ENCODE measurements around the gene CREB3L2.

Gene CREB3L2

DNA sequence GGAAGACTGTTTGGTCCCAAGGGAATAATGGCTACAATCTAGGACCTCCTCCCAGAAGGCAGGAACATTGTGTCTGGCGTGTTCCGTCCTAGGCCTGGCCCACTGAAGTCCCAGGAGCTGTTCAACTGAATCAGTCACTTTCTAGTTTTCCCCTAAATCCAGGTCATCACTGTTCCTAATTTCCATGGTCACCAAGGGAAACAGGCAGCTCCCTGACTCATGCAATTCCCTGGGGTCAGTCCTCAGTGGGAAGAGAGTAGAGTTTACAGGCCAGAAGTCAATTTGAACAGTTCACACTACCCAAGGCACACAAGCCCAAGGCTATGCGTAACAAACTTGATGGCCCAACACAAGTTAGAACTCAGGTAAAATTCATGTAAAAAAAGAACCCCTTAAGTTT lies 44.0 kb downstream of the CREB3L2 start:
- H3K36me3 ChIP-seq (ENCODE audit: control insufficient read depth in 1 of 2, insufficient read depth in 2 of 2, low read length in 2 of 2), result no peaks in the 10 kb centered on the region
- no peak overlapping the region for H3K4me3 ChIP-seq (ENCODE audit: low read depth in 1 of 2, low read length in 2 of 2)
- peaks cover 18 to 31% of the 10 kb centered on the region in 2 donors for H3K4me1 ChIP-seq (ENCODE audit: control insufficient read depth in 1 of 2, insufficient read depth in 2 of 2, low read length in 2 of 2)
- no peaks in the 10 kb centered on the region for H3K9me3 ChIP-seq (ENCODE audit: control insufficient read depth in 1 of 2, low read length in 2 of 2)
- H3K27me3 ChIP-seq (ENCODE audit: low read depth, low read length), result no peaks in the 10 kb centered on the region
- peak overlapping the region; percentile 26 for H3K27ac ChIP-seq (ENCODE audit: low read length)

DNA sequence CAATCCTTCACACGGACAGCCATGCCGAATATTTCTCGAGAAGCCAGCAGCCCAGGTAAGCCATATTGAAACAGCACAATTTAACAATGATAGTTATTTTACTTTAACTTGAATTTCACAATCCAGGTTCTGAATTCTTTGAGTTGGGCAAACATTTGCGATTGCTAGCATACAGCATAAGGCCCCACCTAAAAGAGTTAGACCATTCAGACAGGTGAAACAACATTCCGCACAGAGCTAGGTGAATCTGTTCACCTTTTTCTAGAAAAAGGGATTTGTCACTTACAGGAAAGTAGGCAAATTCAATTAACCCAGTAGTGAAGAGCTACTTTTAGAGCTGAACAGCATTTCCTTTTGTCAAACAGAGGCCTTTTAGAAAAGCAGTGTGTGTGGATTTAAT lies 45.3 kb downstream of the CREB3L2 start:
- Histone ChIP-seq H3K4me3 (ENCODE audit: low read depth in 1 of 2, low read length in 2 of 2) (no peak overlapping the region), H3K9me3 (ENCODE audit: control insufficient read depth in 1 of 2, low read length in 2 of 2) (no peaks in the 10 kb centered on the region), H3K36me3 (ENCODE audit: control insufficient read depth in 1 of 2, insufficient read depth in 2 of 2, low read length in 2 of 2) (no peaks in the 10 kb centered on the region), H3K27ac (ENCODE audit: low read length) (peak overlapping the region; percentile 80), H3K4me1 (ENCODE audit: control insufficient read depth in 1 of 2, insufficient read depth in 2 of 2, low read length in 2 of 2) (peaks cover 23 to 39% of the 10 kb centered on the region in 2 donors), H3K27me3 (ENCODE audit: low read depth, low read length) (no peaks in the 10 kb centered on the region)

DNA sequence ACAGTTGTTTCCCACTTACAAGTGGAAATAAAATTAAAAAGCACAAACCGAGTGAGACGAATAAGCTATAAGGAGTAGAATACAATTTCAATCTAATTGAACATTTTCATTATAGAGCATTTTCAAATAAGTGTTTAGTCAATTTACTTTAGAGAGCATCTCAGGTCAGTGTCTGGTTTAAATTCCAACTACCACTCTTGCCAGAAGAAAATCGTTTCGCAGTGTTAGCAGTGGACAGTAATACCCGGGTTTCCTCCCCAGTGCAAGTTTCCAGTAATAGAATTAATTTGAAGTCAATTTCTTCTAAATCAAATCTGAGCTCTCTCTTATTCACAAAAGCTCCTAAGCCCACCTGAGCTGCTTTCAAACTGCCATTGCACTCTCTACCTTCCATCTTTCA lies 45.7 kb downstream of the CREB3L2 start:
- Histone ChIP-seq H3K27ac (ENCODE audit: low read length) (peak overlapping the region; percentile 80), H3K9me3 (ENCODE audit: control insufficient read depth in 1 of 2, low read length in 2 of 2) (no peaks in the 10 kb centered on the region), H3K4me3 (ENCODE audit: low read depth in 1 of 2, low read length in 2 of 2) (no peak overlapping the region), H3K27me3 (ENCODE audit: low read depth, low read length) (no peaks in the 10 kb centered on the region), H3K4me1 (ENCODE audit: control insufficient read depth in 1 of 2, insufficient read depth in 2 of 2, low read length in 2 of 2) (peaks cover 23 to 39% of the 10 kb centered on the region in 2 donors), H3K36me3 (ENCODE audit: control insufficient read depth in 1 of 2, insufficient read depth in 2 of 2, low read length in 2 of 2) (no peaks in the 10 kb centered on the region)

DNA sequence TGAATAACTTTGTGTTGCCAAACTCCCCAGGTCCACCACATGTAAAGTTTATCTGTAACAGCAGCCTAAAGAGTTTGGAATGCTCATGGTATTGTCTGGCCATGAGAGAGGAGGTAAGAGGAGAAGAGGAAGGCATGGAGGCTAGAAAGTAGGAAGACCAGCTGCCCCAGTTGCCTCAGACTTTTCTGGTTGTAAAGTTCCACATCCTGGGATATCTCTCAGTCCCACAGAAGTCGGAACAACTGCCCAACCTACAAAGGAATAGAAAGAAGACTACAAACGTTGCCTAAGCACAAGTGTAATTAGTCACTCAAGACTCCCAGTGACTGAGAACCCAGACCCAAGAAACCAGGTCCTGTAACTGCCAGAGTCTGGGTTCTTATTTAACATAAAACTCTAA lies 47.3 kb downstream of the CREB3L2 start:
- H3K27me3 ChIP-seq (ENCODE audit: low read depth, low read length), result no peaks in the 10 kb centered on the region
- H3K4me3 ChIP-seq (ENCODE audit: low read depth in 1 of 2, low read length in 2 of 2), result no peak overlapping the region
- no peaks in the 10 kb centered on the region for H3K36me3 ChIP-seq (ENCODE audit: control insufficient read depth in 1 of 2, insufficient read depth in 2 of 2, low read length in 2 of 2)
- H3K4me1 ChIP-seq (ENCODE audit: control insufficient read depth in 1 of 2, insufficient read depth in 2 of 2, low read length in 2 of 2), result peaks cover 29 to 39% of the 10 kb centered on the region in 2 donors
- H3K27ac ChIP-seq (ENCODE audit: low read length), result peak overlapping the region; percentile 80
- H3K9me3 ChIP-seq (ENCODE audit: control insufficient read depth in 1 of 2, low read length in 2 of 2), result no peaks in the 10 kb centered on the region

DNA sequence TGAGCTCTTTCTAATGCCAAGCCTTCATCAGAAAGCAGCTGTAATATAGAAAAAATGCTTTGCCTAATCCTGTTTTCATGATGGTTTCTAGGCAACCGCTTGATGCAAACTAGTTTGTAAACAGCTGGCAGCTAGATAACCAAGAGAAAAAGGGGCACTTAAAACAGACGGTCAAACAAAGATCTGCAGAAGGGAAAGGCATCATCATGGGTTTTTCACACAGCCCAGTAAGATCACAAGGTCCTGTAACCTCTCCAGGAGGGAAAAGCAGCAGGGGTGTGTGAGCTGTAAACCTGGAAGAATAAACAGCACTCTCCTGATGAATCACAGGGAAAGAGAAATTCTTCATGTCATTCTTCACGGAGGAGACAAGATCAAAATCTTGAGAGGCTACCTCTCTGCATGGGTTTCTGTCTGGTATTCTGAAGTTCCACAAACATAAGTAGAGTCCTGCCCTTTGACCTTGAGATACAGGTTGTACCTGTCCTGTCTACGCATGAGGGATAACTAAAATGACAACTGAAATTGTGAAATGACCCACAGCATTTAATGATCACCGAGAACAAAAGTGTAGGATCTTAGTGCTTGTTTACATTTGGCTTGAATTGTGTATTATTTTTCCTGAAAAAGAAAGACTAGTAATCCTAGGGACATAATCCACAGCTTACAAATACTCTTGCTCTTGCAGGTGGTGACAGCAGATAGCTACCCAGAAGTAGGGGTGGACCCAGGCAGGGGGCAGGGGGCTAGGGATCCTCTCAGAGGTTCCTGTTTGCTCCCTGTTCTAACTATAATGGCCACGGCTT lies 48.0 kb downstream of the CREB3L2 start:
- Histone ChIP-seq H3K36me3 (ENCODE audit: control insufficient read depth in 1 of 2, insufficient read depth in 2 of 2, low read length in 2 of 2) (no peaks in the 10 kb centered on the region), H3K4me1 (ENCODE audit: control insufficient read depth in 1 of 2, insufficient read depth in 2 of 2, low read length in 2 of 2) (peaks cover 29 to 39% of the 10 kb centered on the region in 2 donors), H3K27ac (ENCODE audit: low read length) (peak overlapping the region; percentile 80), H3K27me3 (ENCODE audit: low read depth, low read length) (no peaks in the 10 kb centered on the region), H3K9me3 (ENCODE audit: control insufficient read depth in 1 of 2, low read length in 2 of 2) (no peaks in the 10 kb centered on the region), H3K4me3 (ENCODE audit: low read depth in 1 of 2, low read length in 2 of 2) (peak overlapping the region in 1 of 2 donors; percentile 0)

DNA sequence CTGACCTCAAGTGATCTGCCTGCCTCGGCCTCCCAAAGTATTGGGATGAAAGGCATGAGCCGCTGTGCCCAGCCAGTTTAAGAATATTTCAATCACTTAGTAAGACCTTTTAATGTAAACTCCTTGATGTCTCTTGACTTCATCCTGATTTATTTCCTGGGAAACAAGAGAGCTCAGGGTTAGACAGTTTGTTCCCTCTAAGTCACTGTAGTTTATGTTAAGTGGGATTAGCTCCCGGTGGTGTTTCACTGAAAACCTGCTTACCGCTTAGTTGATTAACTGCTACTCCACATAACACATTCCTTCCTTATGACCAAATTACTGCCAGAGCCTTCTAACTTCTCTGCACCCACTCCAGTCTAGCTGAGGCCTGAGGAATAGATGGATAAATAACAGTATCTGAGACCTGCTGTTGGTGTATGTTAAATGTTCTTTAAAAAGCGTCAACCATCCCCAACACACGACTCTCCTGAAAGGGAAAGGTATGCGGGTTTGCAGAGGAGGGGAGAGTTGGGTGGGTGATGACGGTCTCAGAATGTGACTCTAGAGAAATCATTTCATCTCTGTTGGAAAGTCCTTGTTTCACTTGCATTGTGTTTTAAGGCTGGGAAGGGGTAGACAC lies 48.7 kb downstream of the CREB3L2 start:
- Histone ChIP-seq H3K9me3 (ENCODE audit: control insufficient read depth in 1 of 2, low read length in 2 of 2) (no peaks in the 10 kb centered on the region), H3K27me3 (ENCODE audit: low read depth, low read length) (no peaks in the 10 kb centered on the region), H3K4me1 (ENCODE audit: control insufficient read depth in 1 of 2, insufficient read depth in 2 of 2, low read length in 2 of 2) (peaks cover 31 to 43% of the 10 kb centered on the region in 2 donors), H3K36me3 (ENCODE audit: control insufficient read depth in 1 of 2, insufficient read depth in 2 of 2, low read length in 2 of 2) (no peaks in the 10 kb centered on the region), H3K4me3 (ENCODE audit: low read depth in 1 of 2, low read length in 2 of 2) (no peak overlapping the region), H3K27ac (ENCODE audit: low read length) (peak overlapping the region; percentile 80)

DNA sequence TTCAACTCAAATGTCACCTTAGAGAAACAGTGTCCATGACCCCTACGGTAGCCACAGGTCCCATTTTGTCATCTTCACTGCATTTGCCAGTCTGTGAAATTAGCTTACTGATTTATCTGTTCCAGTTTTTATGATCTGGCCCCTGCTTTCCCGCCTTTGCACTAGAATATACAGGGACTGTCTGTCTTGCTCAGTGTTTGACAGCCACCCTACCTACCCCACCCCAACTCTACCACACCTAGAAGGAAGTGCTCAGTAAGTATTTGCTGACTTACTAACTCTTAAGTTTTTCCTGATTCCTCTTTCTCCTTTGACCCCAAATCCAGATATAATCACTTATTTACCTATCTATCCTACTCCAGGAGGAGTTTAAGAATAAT lies 49.5 kb downstream of the CREB3L2 start:
- Histone ChIP-seq H3K4me1 (ENCODE audit: control insufficient read depth in 1 of 2, insufficient read depth in 2 of 2, low read length in 2 of 2) (peaks cover 33 to 45% of the 10 kb centered on the region in 2 donors), H3K4me3 (ENCODE audit: low read depth in 1 of 2, low read length in 2 of 2) (no peak overlapping the region), H3K36me3 (ENCODE audit: control insufficient read depth in 1 of 2, insufficient read depth in 2 of 2, low read length in 2 of 2) (no peaks in the 10 kb centered on the region), H3K27ac (ENCODE audit: low read length) (peak overlapping the region; percentile 80), H3K27me3 (ENCODE audit: low read depth, low read length) (no peaks in the 10 kb centered on the region), H3K9me3 (ENCODE audit: control insufficient read depth in 1 of 2, low read length in 2 of 2) (no peaks in the 10 kb centered on the region)

DNA sequence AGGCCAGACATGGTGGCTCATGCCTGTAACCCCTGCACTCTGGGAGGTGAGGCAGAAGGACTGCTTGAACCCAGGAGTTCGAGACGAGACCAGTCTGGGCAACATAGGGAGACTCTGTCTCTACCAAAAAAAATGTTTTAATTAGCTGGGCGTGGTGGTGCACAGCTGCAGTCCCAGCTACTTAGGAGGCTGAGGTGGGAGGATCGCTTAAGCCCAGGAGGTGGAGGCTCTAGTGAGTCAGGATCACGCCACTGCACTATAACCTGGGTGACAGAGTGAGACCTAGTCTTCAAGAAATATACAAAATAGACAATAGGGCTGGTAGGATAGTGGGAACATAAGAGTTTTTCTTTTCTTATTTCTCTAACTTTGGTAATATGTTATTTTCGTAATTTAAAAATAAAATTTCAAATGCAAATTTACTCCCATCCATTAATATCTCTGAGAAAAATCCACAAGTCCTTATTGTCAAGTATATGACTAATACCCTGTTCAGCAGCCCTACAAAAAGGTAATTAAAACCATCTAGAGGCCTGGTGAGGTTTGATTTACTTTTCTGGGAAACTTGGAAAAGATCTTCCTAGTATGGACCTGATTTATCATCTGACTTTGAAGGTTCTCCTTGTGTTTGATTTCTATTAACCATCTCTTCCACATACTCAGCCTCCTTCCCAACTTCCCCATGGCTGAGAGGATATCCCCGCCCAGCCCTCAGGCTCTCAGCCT lies 50.0 kb downstream of the CREB3L2 start:
- Histone ChIP-seq H3K36me3 (ENCODE audit: control insufficient read depth in 1 of 2, insufficient read depth in 2 of 2, low read length in 2 of 2) (no peaks in the 10 kb centered on the region), H3K27ac (ENCODE audit: low read length) (peak overlapping the region; percentile 80), H3K4me3 (ENCODE audit: low read depth in 1 of 2, low read length in 2 of 2) (no peak overlapping the region), H3K9me3 (ENCODE audit: control insufficient read depth in 1 of 2, low read length in 2 of 2) (no peaks in the 10 kb centered on the region), H3K4me1 (ENCODE audit: control insufficient read depth in 1 of 2, insufficient read depth in 2 of 2, low read length in 2 of 2) (peaks cover 33 to 40% of the 10 kb centered on the region in 2 donors), H3K27me3 (ENCODE audit: low read depth, low read length) (no peaks in the 10 kb centered on the region)

DNA sequence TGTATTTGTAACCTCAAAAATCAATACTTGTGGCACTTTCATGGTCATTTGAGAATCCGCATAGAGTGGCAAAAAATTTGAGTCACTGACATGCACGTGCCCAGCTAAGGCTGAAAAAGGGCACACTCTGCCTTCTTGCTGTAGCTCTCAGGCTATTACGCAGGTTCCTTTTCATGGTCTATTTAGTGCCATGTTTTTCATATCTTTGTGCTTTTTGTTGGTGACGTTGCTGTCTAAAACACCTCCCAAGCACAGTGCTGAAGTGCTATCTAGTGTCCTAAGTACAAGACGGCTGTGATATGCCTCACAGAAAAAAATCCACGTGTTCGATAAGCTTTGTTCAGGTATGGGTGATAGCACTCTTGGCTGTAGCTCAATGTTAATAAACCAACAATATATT lies 50.9 kb downstream of the CREB3L2 start:
- H3K9me3 ChIP-seq (ENCODE audit: control insufficient read depth in 1 of 2, low read length in 2 of 2), result no peaks in the 10 kb centered on the region
- H3K27ac ChIP-seq (ENCODE audit: low read length), result no peak overlapping the region
- no peak overlapping the region for H3K4me3 ChIP-seq (ENCODE audit: low read depth in 1 of 2, low read length in 2 of 2)
- H3K4me1 ChIP-seq (ENCODE audit: control insufficient read depth in 1 of 2, insufficient read depth in 2 of 2, low read length in 2 of 2), result peaks cover 33 to 34% of the 10 kb centered on the region in 2 donors
- H3K36me3 ChIP-seq (ENCODE audit: control insufficient read depth in 1 of 2, insufficient read depth in 2 of 2, low read length in 2 of 2), result no peaks in the 10 kb centered on the region
- no peaks in the 10 kb centered on the region for H3K27me3 ChIP-seq (ENCODE audit: low read depth, low read length)

DNA sequence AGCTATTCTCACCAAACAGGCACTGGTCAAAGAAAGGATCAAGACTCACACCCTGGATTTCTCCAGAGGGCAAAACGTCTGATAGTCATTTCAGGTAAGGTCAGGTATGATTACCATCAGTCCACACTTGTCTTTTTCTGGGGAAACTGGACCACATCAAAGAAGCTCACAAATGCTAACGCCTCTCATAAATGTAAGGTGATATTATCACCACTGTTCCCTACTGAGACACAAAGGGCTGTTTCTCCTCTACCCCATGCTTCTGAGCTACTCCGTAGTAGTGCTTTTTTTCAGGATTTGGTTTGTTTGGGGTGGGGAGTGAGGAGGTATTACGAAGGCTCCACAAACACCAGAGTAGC lies 51.6 kb downstream of the CREB3L2 start:
- Histone ChIP-seq H3K4me1 (ENCODE audit: control insufficient read depth in 1 of 2, insufficient read depth in 2 of 2, low read length in 2 of 2) (peaks cover 33 to 34% of the 10 kb centered on the region in 2 donors), H3K4me3 (ENCODE audit: low read depth in 1 of 2, low read length in 2 of 2) (no peak overlapping the region), H3K36me3 (ENCODE audit: control insufficient read depth in 1 of 2, insufficient read depth in 2 of 2, low read length in 2 of 2) (no peaks in the 10 kb centered on the region), H3K27ac (ENCODE audit: low read length) (no peak overlapping the region), H3K27me3 (ENCODE audit: low read depth, low read length) (no peaks in the 10 kb centered on the region), H3K9me3 (ENCODE audit: control insufficient read depth in 1 of 2, low read length in 2 of 2) (no peaks in the 10 kb centered on the region)

DNA sequence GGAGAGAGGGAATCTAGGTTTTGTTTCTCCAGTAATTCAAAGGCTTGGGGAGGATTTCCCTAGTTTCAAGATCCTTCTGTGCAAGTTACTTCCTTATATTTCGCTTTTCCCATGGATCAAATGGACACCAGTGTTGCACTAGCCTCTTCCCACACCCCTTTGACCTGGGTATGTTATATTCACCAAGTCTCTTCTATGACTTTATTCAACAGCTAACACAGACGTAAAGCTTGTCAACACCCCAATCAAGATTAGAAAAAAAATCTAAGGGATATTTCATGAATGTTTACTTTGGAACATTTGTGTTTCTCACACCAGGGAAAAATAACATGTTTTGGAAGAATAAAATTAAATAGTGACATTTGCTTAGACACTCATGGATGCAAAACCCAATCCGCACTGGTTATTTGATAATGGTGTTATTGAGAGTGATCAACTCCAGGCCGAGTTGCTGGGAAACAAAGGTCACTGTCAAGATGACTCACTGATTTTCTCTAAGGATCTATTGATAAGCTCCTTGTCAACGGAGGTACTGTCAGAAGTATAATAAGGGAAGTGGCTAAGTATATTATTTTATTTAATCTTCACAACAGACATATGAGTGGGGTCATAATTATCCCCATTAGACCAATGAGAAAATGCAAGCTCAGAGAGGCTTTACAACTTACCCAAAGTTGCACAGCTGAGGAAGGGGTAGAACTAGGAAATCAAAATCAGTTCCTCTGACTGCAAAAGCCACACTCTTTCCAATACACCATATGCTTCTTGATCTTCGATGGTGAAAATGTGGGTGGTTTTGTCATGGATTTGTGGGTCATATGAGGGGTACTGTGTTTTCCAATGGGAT lies 52.2 kb downstream of the CREB3L2 start:
- Histone ChIP-seq H3K36me3 (ENCODE audit: control insufficient read depth in 1 of 2, insufficient read depth in 2 of 2, low read length in 2 of 2) (no peaks in the 10 kb centered on the region), H3K4me1 (ENCODE audit: control insufficient read depth in 1 of 2, insufficient read depth in 2 of 2, low read length in 2 of 2) (peaks cover 31 to 33% of the 10 kb centered on the region in 2 donors), H3K9me3 (ENCODE audit: control insufficient read depth in 1 of 2, low read length in 2 of 2) (no peaks in the 10 kb centered on the region), H3K27me3 (ENCODE audit: low read depth, low read length) (no peaks in the 10 kb centered on the region), H3K4me3 (ENCODE audit: low read depth in 1 of 2, low read length in 2 of 2) (no peak overlapping the region), H3K27ac (ENCODE audit: low read length) (no peak overlapping the region)
